ENCODE results near the gene PIGK.

- TF ChIP-seq CTCF (IDR thresholded peaks at IDR 0.05; ENCODE audit: extremely low read depth in 1 of 2, insufficient read depth in 1 of 2, low read depth in 1 of 2, low read length in 2 of 2) (no peak), POLR2A (IDR thresholded peaks at IDR 0.05; ENCODE audit: low read depth, low read length) (no peak), GATA2 (IDR thresholded peaks at IDR 0.05; ENCODE audit: insufficient read depth, insufficient read length, low read depth, low read length) (no peak), JUN (IDR thresholded peaks at IDR 0.05; ENCODE audit: borderline replicate concordance, insufficient read depth, insufficient read length, low read depth) (no peak), POLR2AphosphoS5 (IDR thresholded peaks at IDR 0.05; ENCODE audit: insufficient read depth, low read depth, low read length) (no peak), EZH2 (IDR thresholded peaks at IDR 0.05; ENCODE audit: borderline replicate concordance, low read depth, low read length, severe bottlenecking) (no peak), FOS (IDR thresholded peaks at IDR 0.05; ENCODE audit: borderline replicate concordance, insufficient read depth, low read length) (no peak)
These were observed 155.0 kb downstream of the PIGK start for GRCh38 chr1:77064246-77064645.

Data from endothelial cell of umbilical vein (primary cell).